ENCODE results near the gene NPW. TPM values are rescaled to one million over a fixed set of nuclear protein-coding genes. Genes with fewer than 3 reads are reported as not detected.

Gene NPW
- total RNA-seq, 2 experiments from 2014 or later = 0.42 TPM; not detected in 1

DNA sequence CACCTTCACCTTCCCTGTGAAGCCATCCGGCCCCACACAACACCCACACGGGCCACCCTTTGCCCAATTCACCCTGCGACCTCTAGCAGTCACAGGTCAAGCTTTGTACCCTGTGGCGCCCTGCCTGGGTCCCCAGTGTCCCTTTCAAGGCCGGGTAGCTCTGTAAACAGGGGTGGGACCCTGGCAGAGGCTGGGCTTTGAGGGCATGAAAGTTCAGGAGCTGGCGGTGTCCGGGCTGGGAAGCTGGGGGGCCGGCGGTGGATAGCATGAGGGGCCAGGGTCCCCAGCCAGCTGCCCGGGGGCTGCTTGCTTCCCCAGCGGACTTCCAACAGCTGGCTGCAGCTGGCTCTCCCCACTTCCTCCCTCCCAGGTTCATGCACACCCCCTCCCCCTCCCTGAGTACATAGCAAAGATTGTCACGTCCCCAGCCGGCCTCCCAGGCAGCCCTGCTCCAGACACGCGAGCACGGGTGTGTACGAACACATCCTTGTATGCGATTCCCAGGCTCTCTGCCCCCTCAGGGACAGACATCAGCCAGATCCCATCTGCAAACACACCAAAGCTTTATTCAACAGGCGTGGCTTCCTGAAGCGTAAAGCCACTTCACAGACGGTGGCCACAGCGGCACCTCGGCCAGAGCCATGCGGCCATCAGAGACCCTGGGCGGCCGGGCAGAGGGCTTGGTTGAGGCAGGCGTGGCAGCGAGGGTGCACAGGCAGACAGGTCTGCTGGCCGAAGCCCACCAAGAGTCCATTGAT lies 19.9 kb downstream of the NPW start:
- POLR2A ChIA-PET = no interaction called here
- DNase-seq (no peak), ATAC-seq (ENCODE audit: low read depth) (no peak)
- H3K27me3 Mint-ChIP-seq = no peaks in the 10 kb centered on the region
- H3K36me3 Mint-ChIP-seq = no peaks in the 10 kb centered on the region
- no peaks in the 10 kb centered on the region for H3K4me1 Mint-ChIP-seq
- H3K27ac Mint-ChIP-seq = peak overlapping the region; percentile 51
- no peaks in the 10 kb centered on the region for H3K9me3 Mint-ChIP-seq
- no peak overlapping the region for H3K4me3 Mint-ChIP-seq

DNA sequence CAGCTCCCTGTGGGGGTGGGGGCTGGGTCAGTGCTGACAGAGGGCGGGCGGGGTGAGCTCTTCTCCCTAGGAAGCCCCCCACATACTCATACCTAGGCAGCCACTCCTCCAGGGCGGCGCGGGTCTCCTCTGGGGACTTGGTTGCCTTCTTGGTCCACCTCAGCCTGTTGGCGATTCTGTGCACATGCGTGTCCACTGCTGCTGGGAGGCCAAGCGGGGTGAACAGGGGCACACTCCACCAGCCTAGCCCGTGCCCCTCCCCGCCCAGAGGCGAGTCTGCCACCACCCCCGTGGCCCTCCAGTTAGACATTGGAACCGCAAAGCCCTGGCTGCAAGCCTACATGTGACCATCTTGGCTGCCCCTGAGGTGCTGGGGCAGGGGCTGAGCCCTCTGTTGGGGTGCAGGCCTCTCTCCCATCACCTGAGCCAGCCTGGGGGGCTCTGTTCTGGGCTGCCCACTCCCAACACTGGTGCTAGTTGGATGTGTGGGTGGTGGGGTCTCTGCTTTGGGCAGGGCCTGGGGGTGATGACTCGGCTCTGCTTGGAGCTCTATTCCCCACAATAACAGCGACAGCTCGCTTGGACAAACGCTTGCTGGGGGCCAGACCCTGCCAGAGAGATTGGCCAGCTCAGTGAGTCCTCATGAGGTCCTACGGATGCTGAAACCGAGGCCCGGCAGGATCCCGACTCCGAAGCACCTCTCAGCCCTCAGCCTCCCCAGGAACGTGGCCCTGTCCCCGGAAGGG lies 20.6 kb downstream of the NPW start:
- Mint-ChIP-seq H3K36me3 (no peaks in the 10 kb centered on the region), H3K4me3 (no peak overlapping the region), H3K4me1 (no peaks in the 10 kb centered on the region), H3K27ac (no peak overlapping the region), H3K9me3 (no peaks in the 10 kb centered on the region), H3K27me3 (no peaks in the 10 kb centered on the region)
- no peak for DNase-seq
- ATAC-seq (ENCODE audit: low read depth) = no peak
- POLR2A ChIA-PET = interaction anchor here (1.0 kb wide), 1 partner anchor 115 kb away, joined by 7 read pairs; no protein-coding TSS in a partner anchor

DNA sequence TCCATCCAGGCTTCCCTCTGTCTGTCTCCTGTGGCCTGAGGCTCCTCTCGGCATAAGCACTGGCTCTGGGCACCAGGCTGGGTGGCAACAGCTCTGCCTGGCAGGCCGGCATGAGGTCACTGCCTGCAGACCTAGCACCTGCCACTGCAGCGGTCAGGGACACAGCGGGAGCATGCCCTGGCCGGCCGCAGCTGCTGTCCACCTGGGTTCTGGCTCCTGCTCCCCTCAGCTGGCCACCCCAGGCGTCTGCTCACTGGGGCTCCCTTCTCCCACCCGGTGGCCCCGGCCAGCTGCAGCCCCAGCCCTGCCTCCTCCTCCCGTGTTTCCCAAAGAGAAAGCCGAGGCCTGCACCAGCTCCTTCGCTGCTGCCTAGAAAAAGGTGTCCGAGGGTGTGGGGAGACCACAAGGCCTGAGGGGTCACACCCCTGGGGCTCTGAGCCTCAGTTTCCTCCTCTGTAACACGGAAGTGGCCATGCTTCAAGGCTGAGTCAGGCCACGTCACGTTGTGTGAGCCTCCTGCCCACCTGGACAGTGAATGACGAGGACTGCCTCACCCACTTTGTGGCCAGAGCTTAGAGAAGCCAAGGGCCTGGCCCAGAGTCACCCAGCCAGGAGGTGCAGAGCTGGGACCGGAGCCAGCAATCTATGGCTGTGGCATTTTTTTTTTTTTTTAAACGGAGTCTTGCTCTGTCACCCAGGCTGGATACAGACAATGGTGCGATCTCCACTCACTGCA lies 21.4 kb downstream of the NPW start:
- POLR2A ChIA-PET = interaction anchor here (1.0 kb wide), 1 partner anchor 114 kb away, joined by 7 read pairs; no protein-coding TSS in a partner anchor
- Mint-ChIP-seq H3K4me3 (no peak overlapping the region), H3K27ac (no peak overlapping the region), H3K9me3 (no peaks in the 10 kb centered on the region), H3K27me3 (no peaks in the 10 kb centered on the region), H3K4me1 (no peaks in the 10 kb centered on the region), H3K36me3 (no peaks in the 10 kb centered on the region)
- no peak for ATAC-seq (ENCODE audit: low read depth)
- no peak for DNase-seq

DNA sequence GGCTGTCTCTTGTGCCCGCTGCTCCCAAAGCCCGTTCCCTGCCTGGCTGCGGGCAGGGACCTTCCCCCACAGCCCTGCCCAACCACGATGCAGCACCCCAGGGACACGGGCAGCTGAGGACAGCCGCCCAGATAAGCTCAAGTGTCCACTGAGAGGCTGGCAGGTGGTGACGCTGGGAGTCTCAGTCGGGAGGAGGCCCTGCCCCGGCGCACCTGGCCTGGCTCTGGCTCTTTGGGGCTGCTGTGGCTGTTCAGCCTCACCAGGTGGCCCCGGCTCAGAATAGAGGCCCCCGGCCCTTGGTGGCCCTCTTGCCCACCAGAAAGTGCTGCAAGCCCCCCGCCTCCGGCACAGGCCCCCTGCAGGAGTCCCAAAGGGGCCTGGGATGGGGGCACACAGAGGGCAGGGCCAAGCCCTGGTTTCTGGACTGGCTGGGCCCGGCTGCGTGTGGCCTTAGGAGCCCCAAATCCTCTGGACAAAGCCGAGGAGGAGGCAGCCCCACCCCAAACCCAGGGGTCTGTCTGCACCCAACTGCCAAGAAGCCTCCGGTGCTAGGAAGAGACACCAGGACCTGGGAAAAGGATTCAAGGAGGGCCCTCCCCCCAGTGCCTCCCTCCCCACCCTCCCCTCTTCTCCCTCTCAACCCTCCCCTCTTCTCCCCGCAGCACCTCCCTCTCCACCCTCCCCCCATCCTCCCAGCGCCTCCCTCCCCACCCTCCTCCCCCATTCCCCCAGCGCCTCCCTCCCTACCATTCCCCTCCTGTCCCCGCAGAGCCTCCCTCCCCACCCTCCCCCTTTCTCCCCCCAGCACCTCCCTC lies 22.8 kb downstream of the NPW start:
- Mint-ChIP-seq H3K27ac (no peak overlapping the region), H3K9me3 (no peaks in the 10 kb centered on the region), H3K27me3 (no peaks in the 10 kb centered on the region), H3K4me3 (no peak overlapping the region), H3K4me1 (peaks cover 5% of the 10 kb centered on the region), H3K36me3 (peaks cover 3% of the 10 kb centered on the region)
- POLR2A ChIA-PET = no interaction called here
- DNase-seq = no peak
- no peak for ATAC-seq (ENCODE audit: low read depth)

DNA sequence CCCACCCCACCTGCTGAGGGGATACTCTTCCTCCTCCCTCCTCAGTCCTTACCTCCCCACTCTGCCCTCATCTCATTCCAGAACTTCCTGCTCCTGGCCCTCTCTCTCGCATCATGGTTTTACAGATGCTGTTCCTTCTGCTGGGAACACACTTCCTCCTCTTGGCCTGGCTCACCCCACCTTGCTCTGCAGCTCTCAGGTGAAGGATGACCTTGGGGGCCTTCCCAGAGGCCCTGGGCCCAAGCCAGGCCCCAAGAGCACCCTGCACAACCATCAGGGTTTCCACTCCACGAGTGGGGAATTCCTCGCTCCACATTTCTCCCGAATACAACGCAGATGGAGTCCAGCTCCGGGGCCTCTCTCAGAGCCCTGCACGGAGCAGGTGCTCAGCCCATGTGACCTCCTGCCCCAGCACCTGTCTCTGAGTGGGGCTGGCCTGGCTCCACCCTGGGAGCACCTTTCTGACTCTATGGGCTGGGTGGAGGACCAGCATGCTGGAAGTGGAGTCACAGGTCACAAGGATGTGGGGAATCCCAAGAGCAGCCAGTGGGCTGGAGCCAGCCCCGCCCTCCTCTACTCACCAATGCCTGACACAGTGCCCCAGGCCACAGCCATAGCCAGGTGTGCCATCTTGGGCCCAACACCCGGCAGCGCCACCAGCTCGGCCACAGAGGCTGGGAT lies 23.5 kb downstream of the NPW start:
- H3K4me1 Mint-ChIP-seq = peaks cover 5% of the 10 kb centered on the region
- H3K27me3 Mint-ChIP-seq = no peaks in the 10 kb centered on the region
- ATAC-seq (ENCODE audit: low read depth) (no peak), DNase-seq (no peak)
- H3K27ac Mint-ChIP-seq = no peak overlapping the region
- POLR2A ChIA-PET = no interaction called here
- H3K36me3 Mint-ChIP-seq = peaks cover 3% of the 10 kb centered on the region
- H3K9me3 Mint-ChIP-seq = no peaks in the 10 kb centered on the region
- H3K4me3 Mint-ChIP-seq = no peak overlapping the region

DNA sequence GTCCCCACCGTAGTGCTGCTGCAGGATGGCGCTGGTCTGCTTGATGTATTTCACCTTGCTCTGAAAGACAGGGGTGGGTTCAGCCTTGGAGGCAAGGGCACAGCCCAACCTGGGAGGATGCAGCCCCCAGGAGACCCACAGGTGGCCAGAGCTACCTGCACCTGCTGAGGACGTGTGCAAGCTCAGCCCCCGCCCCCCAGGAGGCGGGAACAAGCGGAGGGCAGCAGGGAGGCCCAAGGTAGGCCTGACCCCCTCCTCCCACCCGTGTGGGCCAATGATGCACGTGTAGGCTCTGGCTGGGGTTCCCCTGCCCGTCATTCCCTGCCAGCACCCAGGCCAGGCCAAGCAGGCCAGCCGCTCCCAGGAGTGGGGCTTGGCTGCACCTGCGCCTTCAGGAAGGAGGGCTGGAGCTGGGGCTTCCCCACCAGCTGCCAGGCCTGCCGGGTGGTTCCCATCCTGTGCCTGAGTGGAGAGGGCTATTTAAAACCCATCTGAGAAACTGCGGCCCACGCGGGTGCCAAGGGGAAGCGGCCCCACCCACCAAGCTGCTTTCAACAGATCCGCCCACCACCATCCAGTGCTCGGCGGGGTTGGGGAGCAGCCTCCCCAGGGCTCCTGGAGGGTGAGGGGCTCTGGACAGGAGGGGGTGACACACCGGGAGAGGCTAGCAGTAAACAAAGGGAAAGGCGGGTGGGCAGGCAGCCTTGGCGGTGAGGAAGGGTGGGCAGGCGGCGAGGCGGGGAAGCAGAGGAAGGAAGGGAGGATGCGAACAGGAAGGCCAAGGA lies 24.3 kb downstream of the NPW start:
- POLR2A ChIA-PET = no interaction called here

DNA sequence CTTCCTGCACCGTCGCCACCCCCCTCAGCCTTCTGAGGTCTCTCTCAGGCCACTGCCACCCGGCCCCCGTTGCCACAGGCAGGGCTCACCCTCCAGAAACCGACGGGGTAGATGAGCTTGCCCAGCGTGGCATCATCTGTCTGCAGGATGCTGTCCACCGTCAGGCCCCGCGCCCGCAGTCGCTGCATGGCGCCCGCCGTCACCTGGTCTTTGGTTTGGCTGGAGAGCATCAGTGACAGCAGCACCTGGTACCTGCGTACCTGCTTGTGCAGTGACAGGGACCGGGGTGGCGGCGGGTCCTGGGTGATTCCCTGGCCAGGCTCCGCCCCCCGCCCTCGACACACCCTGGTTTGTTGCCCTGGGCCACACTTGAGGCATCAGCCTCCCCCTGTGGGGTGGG lies 25.0 kb downstream of the NPW start:
- DNase-seq (no peak), ATAC-seq (ENCODE audit: low read depth) (no peak)
- Mint-ChIP-seq H3K4me1 (peaks cover 13% of the 10 kb centered on the region), H3K4me3 (no peak overlapping the region), H3K27me3 (no peaks in the 10 kb centered on the region), H3K36me3 (peaks cover 3% of the 10 kb centered on the region), H3K27ac (no peak overlapping the region), H3K9me3 (no peaks in the 10 kb centered on the region)
- POLR2A ChIA-PET = no interaction called here

More for the DNA sequence above, 24.3 kb downstream of the NPW start:
- ATAC-seq (ENCODE audit: low read depth) = no peak
- no peak for DNase-seq
- Mint-ChIP-seq H3K27me3 (no peaks in the 10 kb centered on the region), H3K27ac (no peak overlapping the region), H3K4me3 (no peak overlapping the region), H3K4me1 (peaks cover 11% of the 10 kb centered on the region), H3K36me3 (peaks cover 3% of the 10 kb centered on the region), H3K9me3 (no peaks in the 10 kb centered on the region)

DNA sequence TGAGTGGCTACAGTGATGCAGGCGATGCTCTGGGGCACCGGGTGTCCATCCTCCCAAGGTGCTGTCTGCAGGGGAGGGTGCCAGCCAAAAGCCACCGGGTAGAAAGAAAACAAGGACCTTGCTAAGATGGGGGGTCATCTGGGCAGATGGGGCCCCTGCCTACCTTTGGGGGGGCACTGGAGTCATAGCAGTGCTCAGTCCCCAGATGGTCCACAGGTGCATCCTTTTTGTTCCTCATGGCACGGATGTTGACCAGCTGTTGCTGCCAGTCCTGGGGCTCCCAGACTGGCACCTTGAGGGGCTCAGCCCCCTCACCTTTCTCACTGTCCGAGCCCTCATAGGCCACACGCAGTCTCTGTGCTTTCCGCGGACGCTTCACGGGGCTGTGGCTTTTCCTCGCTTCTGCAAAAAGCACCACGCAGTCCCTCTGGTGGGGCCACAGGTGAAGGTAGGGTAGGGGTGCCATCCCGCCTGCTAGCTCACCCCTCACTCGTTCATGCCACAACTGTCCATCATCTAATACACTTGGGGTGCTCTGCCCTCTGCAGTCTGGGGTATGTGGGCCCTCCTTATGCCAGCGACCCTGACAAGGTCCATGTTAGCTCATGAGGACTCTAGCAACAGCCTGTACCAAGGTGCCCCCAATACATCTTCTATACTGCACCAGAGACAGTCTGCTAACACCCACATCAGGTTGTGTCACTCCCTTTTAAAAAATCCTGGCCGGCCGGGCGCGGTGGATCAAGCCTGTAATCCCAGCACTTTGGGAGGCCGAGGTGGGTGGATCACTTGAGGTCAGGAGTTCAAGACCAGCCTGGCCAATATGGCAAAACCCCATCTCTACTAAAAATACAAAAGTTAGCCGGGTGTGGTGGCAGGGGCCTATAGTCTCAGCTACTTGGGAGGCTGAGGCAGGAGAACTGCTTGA lies 26.6 kb downstream of the NPW start:
- Mint-ChIP-seq H3K27ac (no peak overlapping the region), H3K4me1 (peaks cover 13% of the 10 kb centered on the region), H3K36me3 (peaks cover 4% of the 10 kb centered on the region), H3K27me3 (no peaks in the 10 kb centered on the region), H3K9me3 (no peaks in the 10 kb centered on the region), H3K4me3 (peak overlapping the region; percentile 94)
- no peak for DNase-seq
- ATAC-seq (ENCODE audit: low read depth) = no peak
- POLR2A ChIA-PET = interaction anchor here (0.8 to 3.2 kb wide), 5 partner anchors 10 to 109 kb away, joined by 3 to 26 read pairs (median 8); partner anchors contain the start of genes RPS2 and TRAF7

DNA sequence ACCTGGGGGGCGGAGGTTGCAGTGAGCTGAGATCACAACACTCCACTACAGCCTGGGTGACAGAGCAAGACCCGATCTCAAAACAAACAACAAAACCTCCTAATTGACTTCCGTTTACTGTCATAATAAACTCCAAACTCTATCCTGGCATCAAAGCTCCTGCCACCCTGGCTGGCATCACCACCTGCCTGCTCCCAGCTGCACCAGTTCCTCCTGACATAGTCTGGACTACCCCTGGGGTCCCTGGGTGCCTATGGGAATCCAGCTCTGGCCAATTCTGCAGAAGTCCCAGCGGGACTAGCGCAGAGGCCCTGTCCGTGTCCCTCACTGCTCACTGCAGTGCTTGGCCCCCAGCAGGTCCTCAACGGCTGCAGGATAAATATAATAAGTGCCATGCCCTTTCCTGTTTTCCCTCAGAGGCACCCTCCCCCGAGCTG lies 27.3 kb downstream of the NPW start:
- peaks cover 13% of the 10 kb centered on the region for H3K4me1 Mint-ChIP-seq
- H3K9me3 Mint-ChIP-seq = no peaks in the 10 kb centered on the region
- peak overlapping the region; percentile 94 for H3K4me3 Mint-ChIP-seq
- DNase-seq (no peak), ATAC-seq (ENCODE audit: low read depth) (no peak)
- peak overlapping the region; percentile 79 for H3K27ac Mint-ChIP-seq
- no peaks in the 10 kb centered on the region for H3K27me3 Mint-ChIP-seq
- peaks cover 5% of the 10 kb centered on the region for H3K36me3 Mint-ChIP-seq
- POLR2A ChIA-PET = interaction anchor here (0.8 to 3.2 kb wide), 6 partner anchors 9 to 108 kb away, joined by 3 to 26 read pairs (median 8); partner anchors contain the start of genes RPS2 and TRAF7

DNA sequence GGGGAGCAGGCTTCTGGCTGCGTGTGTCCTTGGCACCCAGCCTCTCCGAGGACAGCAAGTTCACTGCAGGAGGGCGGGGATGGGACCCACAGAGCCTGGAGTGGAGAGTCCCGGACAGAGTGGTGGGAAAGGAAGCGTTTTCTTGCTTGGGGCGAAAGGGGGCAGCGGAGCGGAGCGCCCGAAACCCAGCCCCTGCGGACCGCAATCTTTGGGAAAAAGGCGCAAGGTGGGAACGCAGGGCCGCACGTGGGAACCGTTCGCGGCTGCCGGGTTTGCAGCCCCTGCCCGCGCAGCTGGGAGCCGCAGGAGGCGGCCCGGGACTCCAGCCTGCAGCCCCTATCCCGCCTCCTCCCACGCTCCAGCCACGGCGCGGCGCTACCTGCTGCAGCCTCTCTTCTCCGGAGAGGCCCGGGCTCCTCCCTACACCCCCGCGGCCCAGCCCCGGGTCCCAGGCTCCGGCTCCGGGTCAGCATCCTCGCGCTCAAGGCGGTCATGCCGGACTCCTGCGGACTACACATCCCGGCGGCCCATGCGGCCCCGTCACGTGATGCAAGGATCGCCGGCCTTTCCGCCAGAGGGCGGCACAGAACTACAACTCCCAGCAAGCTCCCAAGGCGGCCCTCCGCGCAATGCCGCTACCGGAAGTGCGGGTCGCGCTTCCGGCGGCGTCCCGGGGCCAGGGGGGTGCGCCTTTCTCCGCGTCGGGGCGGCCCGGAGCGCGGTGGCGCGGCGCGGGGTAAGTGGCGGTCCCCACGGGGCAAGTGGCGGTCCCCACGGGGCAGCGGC lies 27.9 kb downstream of the NPW start, which contains the start of the genes NTHL1 and TSC2:
NTHL1 (minus strand) TSS at position 505 of the 786 bp plus-strand sequence; CDS start at position 494, 11 bp downstream.
TSC2 (plus strand) TSS at position 656 of the 786 bp plus-strand sequence. CDS start 631 bp downstream, outside the sequence.
- POLR2A ChIA-PET = interaction anchor here (0.6 to 3.2 kb wide), 14 partner anchors 8 to 265 kb away, joined by 3 to 26 read pairs (median 4); partner anchors contain the start of genes NHERF2, NUBP2, RPS2 and SPSB3
- peaks cover 13% of the 10 kb centered on the region for H3K4me1 Mint-ChIP-seq
- DNase-seq (peak; percentile 95), ATAC-seq (ENCODE audit: low read depth) (peak; percentile 89)
- peak within 1 kb of the TSS; percentile 80 for H3K27ac Mint-ChIP-seq
- no peaks in the 10 kb centered on the region for H3K9me3 Mint-ChIP-seq
- H3K36me3 Mint-ChIP-seq = peaks cover 5% of the 10 kb centered on the region
- H3K27me3 Mint-ChIP-seq = no peaks in the 10 kb centered on the region
- peak within 1 kb of the TSS; percentile 94 for H3K4me3 Mint-ChIP-seq
